Stimulated activated CD4-positive, alpha-beta T cell treated with anti-CD3 and anti-CD28 coated beads, Interleukin-4, amount 100 ng/mL, for 4 hours (primary cell): ENCODE measurements around the gene PMEPA1.
A peak's percentile ranks its signal among the peaks of the same experiment; 100 is the strongest.
"Not testable (repeated sequence)": the region's sequence is repeated elsewhere in the genome, so short reads cannot be mapped to it uniquely, and the experiment has no call there.

Experiments used
- DNase-seq, 2 experiments: peaks; one replicate each; pipeline ENCODE4 v3.0.0-alpha.2; 2020

Gene PMEPA1

DNA sequence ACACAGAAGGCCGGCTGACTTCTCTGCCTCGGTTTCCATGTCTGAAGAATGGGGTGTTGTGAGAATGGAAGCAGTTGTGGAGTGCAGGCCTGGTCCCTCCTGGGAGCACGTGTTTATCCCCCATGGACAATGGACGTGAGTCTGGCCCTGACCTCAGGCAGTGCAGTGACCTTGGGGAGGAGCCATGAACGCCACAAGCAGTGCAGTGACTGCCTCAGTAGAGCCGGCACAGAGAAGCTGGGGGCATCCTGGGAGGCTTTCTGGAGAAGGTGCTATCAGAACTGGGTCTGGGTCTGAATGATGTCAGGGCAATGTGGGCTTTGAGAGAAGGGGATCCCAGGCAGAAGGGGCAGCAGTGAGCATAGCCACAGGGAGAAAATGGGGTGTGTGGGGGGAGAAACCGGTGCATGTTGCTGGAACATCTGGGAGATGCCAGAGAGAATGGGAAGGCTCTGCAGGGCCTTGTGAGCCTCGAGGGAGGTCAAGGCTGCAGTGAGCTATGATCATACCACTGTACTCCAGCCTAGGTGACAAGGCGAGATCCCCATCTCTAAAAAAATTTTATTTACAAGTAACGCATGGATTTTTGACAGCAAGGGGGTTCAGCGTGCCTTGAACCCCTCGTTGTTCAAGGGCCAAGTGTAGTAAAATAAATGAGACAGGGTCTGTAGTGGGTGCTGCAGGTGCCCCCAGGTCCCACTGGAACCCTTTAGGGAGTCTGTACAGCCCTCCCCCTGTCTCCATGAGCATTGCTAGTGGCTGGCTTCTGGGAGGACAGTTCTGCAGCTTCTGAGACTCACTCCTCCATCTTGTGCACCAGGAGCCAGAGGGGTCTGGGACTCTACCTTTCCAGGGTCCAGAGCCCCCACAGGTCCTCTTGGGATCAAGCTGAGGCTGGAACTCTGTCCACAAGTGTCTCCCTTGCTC is 62.5 kb downstream of the PMEPA1 start:
- DNase-seq, result no peak

DNA sequence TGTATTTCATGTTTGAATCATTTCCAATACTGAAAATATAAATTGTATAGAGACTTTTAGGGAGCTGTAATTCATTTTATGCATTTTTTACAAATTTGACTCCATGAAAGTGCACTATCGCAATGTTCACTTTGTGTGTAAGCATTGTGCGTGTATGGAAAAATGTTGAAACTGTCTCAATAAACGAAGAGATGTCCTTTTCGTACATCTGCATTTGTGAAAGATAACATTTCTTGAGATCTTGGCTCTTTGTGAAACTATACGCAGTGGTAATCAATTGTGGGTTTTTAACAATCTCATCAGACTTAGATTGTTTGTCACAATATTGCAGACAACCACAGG is 70.9 kb downstream of the PMEPA1 start:
- no peak for DNase-seq

DNA sequence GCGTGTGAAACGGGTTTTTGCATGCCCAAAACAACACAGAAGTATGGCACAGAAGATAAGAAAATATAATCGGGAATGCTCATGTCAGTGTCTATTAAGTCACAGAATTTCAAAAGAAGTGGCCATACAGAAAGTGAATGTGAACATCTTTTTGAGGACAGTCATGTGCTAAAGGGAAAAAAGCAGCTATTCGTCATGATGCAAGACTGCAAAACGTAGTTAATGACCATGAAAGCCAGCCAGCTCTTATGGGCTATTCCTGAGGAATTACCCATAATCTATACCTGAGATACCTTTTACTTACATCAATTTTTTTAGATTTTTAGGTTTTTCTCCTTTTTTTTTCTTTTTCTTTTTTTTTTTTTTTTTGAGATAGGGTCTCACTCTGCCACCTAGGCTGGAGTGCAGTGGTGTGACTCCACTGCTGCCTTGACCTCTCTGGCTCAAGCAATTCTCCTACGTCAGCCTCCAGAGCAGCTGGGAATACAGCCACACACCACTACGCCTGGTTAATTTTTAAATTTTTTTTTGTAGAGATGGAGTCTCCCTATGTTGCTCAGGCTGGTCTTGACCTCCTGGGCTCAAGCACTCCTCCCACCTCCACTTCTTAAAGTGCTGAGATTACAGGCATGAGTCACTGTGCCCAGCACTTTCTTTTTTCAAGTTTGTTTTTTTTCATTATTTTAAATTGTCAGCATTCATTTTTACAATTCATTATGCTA is 71.5 kb downstream of the PMEPA1 start:
- no peak for DNase-seq

DNA sequence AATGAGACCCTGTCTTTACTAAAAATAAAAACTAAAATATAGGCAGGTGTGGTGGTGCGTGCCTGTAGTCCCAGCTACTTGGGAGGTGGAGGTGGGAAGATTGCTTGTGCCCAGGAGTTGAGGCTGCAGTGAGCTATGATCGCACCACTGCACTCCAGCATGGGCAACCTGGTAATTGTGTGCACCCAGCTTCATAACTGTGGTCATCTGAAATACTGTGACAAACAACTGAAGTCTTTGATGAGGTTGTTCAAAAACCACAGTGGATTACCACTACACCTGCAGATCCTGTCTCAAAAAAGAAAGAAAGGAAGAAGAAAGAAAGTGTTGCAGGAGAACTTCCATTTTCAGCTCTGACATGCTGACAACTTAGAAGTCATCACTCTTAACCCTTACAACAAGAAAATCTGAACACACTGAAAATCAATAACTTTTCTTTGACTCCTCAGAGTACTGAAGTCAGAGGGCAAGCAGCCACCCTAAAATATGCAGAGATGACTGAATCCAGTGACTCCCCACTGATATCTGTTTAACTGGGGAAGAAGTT is 75.8 kb downstream of the PMEPA1 start:
- no peak for DNase-seq

DNA sequence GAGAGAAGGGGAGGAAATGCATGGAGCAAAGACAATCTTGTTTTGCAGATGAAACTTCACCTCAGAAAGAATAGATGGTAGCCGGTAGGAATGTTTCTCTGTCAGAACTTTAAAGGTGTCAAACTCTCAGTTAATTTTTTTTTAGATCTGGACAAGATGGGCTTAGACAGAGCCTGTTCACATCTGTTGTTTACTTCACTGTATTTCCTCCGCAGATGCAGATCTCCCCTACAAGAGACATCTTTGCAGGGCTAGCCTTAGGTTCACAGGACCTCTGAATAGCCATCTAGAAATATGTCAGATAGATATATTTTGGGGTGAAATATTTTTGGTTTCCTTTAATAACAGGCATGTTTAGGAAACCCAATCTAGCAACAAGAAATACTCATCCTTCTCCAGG is 77.5 kb downstream of the PMEPA1 start:
- DNase-seq, result no peak

DNA sequence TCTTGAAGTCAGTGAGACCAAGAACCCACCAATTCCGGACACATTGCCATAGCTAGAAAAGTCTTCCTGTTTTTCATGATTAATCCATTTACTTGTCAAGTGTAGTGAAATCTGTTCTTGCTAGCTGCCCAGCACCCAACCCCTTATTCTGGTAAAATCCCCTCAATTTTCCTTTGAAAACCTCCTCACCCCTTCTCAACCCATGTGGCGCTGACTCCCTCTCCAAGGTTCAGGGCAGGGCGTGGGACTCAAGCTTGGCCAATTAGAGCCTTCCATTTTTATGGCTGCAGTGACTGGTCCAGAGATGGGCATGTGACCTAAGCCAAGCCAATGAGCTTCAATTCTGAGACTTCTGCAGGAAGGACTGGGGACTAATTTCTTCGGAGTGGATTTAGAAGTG is 79.8 kb downstream of the PMEPA1 start:
- peak in 1 of 2 experiments; percentile 63 for DNase-seq

DNA sequence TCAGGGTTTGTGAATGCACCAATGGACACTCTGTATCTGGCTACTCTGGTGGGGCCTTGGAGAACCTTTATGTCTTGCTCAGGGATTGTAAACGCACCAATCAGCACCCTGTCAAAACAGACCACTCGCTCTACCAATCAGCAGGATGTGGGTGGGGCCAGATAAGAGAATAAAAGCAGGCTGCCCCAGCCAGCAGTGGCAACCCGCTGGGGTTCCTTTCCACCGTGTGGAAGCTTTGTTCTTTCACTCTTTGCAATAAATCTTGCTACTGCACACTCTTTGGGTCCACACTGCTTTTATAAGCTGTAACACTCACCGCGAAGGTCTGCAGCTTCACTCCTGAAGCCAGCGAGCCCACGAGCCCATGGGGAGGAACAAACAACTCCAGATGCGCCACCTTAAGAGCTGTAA is 80.3 kb downstream of the PMEPA1 start:
- DNase-seq, result peak in 1 of 2 experiments; percentile 29

DNA sequence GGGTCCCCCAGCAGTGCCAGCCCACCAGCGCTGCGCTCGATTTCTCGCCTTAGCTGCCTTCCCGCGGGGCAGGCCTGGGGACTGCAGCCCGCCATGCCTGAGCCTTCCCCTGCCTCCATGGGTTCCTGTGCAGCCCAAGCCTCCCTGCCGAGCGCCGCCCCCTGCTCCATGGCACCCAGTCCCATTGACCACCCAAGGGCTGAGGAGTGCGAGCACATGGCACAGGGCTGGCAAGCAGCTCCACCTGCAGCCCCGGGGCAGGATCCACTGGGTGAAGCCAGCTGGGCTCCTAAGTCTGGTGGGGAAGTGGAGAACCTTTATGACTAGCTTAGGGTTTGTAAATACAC is 80.9 kb downstream of the PMEPA1 start:
- not testable (repeated sequence) for DNase-seq

DNA sequence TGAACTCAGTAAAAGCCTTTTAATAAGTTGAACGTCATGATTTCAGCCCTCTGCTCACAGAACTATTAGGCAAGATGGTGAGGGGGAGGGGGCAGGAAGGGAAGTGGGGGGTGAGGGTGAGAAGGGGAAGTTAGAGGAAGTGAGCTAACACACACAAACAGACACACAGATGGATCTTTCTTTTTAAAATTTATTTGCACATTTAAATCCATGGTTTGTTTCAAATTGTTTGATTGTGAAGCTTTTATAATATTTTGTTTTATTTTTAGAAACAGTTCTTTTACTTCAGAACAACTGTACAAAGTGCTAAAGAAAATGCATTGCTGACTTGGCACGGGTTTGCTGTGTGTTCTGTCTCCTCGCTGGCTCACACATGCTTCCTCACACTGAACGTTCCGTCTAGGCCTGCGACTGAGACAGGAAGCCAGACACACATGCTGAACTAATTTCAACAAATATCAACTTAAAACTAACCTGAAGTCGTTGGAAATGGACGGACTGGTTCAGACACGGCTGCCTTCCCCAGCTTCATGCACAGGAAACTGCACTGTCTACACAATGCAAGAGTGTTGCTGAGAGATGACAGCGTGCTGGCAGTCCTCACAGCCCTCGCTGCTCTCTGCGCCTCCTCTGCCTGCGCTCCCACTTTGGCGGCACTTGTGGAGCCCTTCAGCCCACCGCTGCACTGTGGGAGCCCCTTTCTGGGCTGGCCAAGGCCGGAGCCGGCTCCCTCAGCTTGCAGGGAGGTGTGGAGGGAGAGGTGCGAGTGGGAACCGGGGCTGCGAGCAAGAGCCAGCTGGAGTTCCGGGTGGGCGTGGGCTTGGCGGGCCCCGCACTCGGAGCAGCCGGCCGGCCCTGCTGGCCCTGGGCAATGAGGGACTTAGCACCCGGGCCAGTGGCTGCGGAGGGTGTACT is 81.5 kb downstream of the PMEPA1 start:
- DNase-seq, result peak in 1 of 2 experiments; percentile 50

DNA sequence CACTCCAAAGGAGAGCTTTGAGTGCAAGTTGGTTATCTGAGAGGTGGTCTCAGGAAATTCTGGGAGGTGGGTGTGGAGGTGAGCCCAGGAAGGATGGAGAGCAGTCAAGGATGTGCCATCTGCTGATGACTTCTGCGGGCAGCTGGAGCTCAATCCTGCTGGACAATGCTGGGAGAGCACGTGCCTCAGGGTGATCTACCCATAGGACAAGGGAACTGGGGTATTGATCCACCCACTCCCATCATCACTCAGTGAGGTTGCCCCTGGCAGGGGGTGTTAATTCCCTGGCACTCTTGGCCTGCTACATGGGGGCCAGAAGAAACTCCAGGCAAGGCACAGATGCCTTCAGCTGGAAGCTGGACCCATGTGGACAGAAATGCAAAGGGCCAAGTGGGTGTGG is 82.5 kb downstream of the PMEPA1 start:
- DNase-seq, result no peak

DNA sequence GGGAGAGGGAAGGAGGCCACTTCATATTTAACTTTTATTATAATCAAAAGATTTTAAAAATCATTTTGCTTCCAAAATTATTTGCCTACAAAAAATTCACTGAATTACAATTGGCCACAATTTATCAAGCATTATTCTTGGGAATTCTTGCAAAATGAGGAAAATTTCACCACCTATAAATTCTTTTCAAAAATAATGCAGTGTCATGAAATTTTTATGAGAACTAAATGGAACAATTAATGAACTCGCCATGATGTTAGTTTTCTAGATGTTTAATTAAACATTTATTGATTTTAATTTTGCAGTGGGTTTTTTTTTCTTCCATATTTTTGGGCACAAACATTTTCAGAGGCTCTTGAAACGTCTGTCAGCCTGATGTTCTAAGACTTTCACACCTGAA is 83.8 kb downstream of the PMEPA1 start:
- no peak for DNase-seq

DNA sequence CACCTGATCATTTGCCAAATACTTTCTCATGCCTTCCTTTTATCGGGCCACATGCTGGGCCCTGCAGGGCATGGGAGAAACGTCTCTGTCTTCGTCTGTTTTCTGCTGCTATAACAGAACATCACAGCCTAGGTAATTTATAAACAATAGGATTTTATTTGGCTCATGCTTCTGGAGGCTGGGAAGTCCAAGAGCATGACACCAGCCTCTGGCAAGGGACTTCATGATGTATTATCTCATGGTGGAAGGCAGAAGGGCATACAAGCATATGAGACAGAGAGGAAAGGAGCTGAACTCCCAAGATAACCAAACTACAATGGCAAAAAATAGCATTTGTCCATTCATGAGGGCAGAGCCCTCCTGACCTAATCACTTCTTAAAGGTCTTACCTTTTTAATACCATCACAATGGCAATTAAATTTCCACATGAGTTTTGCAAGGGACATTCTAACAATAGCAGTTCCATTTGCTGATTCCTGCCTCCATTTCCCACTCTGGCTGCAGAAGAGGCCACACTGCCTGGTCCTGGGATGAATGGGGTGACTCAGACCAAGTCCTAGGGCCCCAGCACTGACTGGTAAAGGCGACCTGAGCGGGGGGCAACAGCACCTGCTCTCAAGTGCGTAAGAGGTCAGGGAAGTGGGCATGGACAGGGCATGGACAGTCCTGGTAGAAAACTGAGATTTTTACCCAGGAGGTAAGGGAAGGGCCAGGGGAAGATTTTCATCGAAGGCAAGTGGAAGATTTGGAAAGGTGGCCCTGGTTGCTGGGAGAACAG is 84.4 kb downstream of the PMEPA1 start:
- DNase-seq, result no peak

DNA sequence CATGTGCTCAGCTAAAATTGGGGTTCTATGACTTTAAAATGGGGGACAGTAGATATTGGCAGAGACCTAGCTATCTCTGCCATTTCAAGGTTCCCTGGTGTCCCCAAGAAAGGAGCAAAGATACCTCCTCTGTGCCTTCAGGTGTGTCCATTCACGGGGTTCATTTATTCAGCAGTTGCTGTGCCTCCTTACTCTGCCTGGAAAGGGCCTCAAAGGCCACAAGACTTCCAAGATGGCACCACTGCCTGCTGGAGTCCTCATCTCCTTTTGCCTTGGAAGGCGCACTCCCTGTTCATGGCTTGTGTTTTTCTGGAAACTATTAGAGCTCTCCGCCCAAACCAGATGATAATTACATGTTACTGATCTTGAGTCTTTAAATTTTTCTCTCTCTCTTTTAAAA is 85.7 kb downstream of the PMEPA1 start:
- no peak for DNase-seq

DNA sequence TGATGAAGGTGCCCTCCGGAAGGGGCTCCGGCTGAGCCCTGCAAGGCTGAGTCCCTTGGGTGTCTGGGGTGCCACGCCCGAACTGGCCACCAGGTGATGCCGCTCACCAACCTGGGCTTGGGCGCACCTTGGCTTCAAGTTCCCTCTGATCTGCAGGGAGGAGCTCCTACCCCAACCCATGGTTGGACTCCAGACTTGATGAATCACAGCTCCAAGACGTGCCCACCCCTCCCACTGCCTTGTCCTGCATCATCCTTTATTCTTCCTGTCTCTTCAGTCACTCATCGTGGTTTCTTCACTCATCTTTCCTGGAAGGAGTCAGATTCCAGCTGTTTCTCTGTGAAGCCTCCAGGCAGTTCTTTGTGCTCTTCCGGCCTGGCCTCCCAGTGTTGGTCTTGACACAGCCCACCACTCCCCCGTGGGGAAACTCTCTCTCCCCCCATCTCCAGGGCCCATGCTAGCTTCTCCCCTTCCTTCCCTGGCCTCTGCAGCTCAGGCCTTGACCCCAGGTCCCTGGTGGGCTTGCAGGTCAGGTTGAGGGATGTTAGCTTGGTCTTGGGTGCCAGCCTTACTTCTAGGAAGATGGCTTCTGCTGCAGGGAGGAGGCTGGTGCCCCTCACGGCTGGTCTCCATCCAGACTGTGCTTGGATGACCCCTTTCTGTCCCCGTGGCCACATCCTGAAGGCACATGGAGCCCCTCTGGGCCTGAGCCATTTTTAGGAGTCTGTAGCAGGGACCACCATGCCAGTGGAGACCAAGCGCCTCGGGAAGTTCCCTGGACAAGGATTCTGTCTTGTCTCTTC is 87.0 kb downstream of the PMEPA1 start:
- DNase-seq, result peak; percentile 58 to 64

DNA sequence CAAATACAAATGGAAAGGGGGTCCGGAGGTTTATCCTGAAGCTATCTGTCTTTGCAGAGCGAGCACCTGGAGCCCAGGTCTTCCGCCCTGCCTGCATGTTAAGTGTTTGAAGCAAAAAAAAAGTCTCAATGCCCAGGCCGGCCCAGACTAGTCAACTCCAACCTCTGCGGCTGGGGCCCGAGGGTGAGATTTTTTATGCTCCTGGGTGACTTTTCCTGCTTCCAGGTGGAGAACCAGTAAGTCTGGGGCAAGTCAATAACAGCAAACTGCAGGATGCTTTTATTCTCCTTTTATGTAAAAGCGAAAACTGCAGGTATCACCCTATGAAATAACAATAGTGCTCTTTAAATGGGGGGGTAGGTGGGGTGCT is 87.6 kb downstream of the PMEPA1 start:
- no peak for DNase-seq

DNA sequence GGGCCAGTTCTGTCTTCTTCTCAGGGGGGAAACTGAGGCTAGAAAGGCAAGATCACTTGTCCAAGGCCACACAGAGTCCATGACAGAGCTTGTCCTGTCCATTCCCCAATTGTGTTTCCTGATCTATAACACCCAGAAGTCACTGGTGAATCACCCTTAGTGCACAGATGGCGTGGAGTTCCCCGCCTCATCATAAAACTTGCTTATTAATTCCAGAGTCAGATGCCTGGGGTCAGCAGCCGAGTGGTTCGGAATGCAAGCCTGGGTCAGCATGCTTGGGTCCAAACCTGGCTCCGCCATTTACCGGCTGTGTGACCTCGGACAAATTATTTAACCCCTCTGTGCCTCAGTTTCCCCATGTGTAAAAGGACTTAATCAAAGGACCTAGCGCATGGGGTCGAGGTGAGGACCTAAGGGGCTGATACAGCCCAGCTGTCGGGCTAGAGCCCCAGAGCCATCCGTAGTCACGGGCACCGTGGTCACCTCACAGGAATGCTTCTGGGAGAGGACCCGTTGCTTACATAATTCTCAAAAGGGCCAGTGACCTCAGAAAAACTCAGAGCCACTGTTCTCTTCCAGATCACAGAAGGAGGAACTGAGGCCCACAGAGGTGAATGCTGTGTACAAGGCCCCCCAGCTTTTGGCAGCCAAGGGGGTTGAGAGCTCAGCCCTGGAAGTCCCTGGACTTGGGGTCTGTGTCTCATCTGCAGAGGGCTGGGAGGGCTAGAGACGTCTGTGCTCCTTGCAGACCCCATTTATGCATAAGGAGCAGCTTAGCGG is 88.2 kb downstream of the PMEPA1 start:
- no peak for DNase-seq

DNA sequence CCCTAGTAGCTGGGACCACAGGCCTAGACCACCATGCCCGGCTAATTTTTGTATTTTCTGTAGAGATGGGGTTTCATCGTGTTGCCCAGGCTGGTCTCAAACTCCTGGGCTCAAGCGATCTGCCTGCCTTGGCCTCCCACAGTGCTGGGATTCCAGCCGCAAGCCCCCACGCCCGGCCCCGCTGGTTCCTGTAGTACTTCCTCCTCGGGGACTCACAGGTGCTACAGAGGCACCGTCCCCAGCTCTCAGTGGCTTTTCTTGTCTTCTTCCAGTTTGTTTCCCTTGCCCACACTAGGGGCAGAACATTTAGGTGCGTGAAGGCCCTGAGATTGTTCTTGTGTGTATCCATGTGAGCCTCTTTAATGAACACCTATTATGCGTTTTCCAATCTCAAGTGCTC is 88.8 kb downstream of the PMEPA1 start:
- DNase-seq, result no peak

DNA sequence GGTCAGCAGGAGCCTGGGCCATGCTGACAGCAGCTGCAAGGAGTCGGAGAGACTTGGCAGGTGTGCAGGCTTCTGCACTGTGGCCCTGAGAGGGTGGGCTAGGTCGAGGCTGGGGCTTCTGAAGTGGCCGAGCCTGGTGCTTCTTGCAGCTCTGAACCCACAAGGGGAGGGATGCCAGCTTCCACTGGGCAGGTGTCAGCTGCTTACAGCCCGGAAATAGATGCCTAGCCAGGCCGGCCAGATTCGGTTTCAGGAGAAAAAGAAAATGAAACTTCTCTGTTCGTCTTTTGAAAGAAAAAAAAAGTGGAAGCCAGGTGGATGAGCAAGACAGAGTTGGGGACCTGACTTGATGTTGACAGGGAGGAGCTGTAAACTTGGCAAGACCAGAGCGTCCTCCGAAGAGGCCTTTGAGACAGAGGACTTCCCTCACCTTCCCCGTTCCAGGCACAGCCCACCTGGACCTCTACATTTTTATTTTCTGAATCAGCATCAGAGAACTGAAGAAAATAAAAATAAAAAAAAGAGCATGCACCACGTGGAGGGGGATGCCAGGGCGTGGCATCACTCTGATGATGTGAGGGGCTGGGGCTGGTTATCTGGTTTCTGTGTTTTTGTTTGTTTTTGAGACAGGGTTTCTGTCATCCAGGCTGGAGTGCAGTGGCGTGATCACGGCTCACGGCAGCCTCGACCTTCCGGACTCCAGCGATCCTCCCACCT is 89.4 kb downstream of the PMEPA1 start, which contains the start of gene ZBP1:
TSS of gene ZBP1 (minus strand) at position 153 of the 717 bp plus-strand sequence. CDS start at position 22, 131 bp downstream.
- DNase-seq, result peak in 1 of 2 experiments; percentile 54

DNA sequence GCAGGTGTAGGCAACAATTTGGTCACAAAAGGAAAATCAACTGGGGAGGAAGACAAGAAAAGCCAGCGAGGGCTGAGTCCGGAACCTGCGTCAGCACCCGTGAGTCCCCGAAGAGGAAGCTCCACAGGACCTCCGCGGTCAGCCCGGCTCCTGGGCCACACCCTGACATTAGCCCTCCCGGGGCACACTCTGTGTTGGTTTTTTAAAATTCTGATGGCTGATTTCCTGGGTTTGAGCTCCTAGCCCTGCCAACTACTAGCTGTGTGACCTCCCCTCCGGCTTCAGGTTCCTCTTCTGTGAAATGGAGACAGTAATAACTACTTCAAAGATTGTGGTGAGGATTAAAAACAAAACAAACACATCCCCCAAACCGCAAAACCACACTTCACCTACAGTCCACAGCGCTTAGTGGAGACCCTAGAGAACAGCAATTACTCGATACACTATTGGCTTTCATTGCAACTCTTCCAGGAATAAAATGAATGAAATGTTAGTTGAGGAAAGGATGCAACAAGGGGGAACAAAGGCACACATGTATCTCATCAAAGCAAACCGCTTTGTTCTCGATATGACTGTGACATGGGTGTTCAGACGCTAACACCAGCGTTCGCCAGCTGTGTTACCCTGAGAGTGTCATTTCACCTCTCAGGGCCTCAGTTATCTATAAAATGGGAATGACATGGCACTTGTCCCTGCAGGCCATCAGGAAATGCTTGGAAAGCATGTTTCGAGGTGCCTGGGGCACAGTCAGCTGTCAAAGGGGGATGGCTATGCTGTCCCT is 90.6 kb downstream of the PMEPA1 start:
- DNase-seq, result peak in 1 of 2 experiments; percentile 53
